ENCODE data around the gene KCTD1. TPM values are rescaled to one million over a fixed set of nuclear protein-coding genes. Genes with fewer than 3 reads are reported as not detected.

The KCTD1 gene
- total and polyA plus RNA-seq, 2 of the 4 experiments (the other 2 are of a cell fraction) = 5.0 to 5.8 TPM

GRCh38 chr18:26568513-26568912, 20.2 kb upstream of the KCTD1 start:
- Histone ChIP-seq H4K91ac (ENCODE audit: insufficient read depth, low read depth, low read length) (no peak overlapping the region), H2BK5ac (ENCODE audit: low read depth, low read length, poor library complexity, severe bottlenecking) (no peak overlapping the region), H4K20me1 (ENCODE audit: insufficient read depth, low read length) (no peaks in the 10 kb centered on the region), H2AK9ac (replicated peaks; ENCODE audit: low read depth, low read length, poor library complexity) (no peak overlapping the region), H3K18ac (ENCODE audit: low read depth, low read length) (no peak overlapping the region), H3K23ac (ENCODE audit: low read depth, low read length) (no peak overlapping the region), H3K9me3 (ENCODE audit: control insufficient read depth, insufficient read depth, low read length) (no peaks in the 10 kb centered on the region), H2AK5ac (ENCODE audit: low read depth, low read length) (no peak overlapping the region), H3K4me3 (ENCODE audit: insufficient read depth, low read depth, low read length) (no peak overlapping the region), H2AFZ (replicated peaks; ENCODE audit: low read length, poor library complexity) (no peak overlapping the region), H3K9me1 (ENCODE audit: insufficient read depth, low read length) (no peaks in the 10 kb centered on the region), H2BK20ac (ENCODE audit: low read depth, low read length) (no peak overlapping the region), H3K4me2 (ENCODE audit: low read depth, low read length) (no peak overlapping the region), H3K27ac (ENCODE audit: insufficient read depth, low read length) (no peak overlapping the region), H3K27me3 (ENCODE audit: control insufficient read depth, insufficient read depth, low read length) (peaks cover 12% of the 10 kb centered on the region), H3K9ac (ENCODE audit: low read depth, low read length) (no peak overlapping the region), H4K8ac (ENCODE audit: low read depth in 2 of 2, low read length in 2 of 2) (no peak overlapping the region), H3K14ac (replicated peaks; ENCODE audit: low read depth, low read length) (no peak overlapping the region), H3K4me1 (ENCODE audit: control insufficient read depth, insufficient read depth, low read length) (no peaks in the 10 kb centered on the region), H2BK15ac (ENCODE audit: low read depth, low read length) (no peak overlapping the region), H4K5ac (ENCODE audit: low read depth, low read length) (no peak overlapping the region), H3K4ac (ENCODE audit: low read depth, low read length) (no peak overlapping the region), H3K36me3 (ENCODE audit: control insufficient read depth, insufficient read depth, low read length) (no peaks in the 10 kb centered on the region), H3K56ac (ENCODE audit: extremely low read depth, insufficient read depth, low read length) (no peak overlapping the region), H3K79me1 (ENCODE audit: low read depth in 1 of 2, low read length in 2 of 2) (no peaks in the 10 kb centered on the region), H2BK120ac (ENCODE audit: low read depth, low read length) (no peak overlapping the region)
- ATAC-seq (ENCODE audit: low read depth) = no peak
- in situ Hi-C loops (cut with MboI; ENCODE audit: low sequenced_read_pairs) (no loop called here), intact Hi-C loops (cut with micrococcal nuclease) (no loop called here), dilution Hi-C loops (cut with HindIII; ENCODE audit: low sequenced_read_pairs, unreplicated experiment) (no loop called here)
- DNase-seq = no peak
- BruUV-seq (replicated peaks) = no TSS peak
- no CpG with 5 or more reads among the region's 1 CpG for WGBS, 2 experiments (ENCODE audit: extremely low coverage in 2 of 2, insufficient read length in 1 of 2)
- ChIA-PET POLR2A (ENCODE audit: unreplicated experiment) (no interaction called here), CTCF (no interaction called here)
- TF ChIP-seq RAD21 (IDR thresholded peaks at IDR 0.05; ENCODE audit: low read length) = no peak
- no peak for TF ChIP-seq POLR2A (IDR thresholded peaks at IDR 0.05; ENCODE audit: low read depth, low read length)
- TF ChIP-seq FOS (IDR thresholded peaks at IDR 0.05; ENCODE audit: low read depth, low read length) = no peak
